Activated CD4-positive, alpha-beta T cell treated with anti-CD3 and anti-CD28 coated beads for 1 hour (primary cell): ENCODE measurements around the gene MATN4.

Source experiments
- DNase-seq: peaks from one replicate; pipeline ENCODE4 v3.0.0-alpha.2; 2020

The MATN4 gene

DNA sequence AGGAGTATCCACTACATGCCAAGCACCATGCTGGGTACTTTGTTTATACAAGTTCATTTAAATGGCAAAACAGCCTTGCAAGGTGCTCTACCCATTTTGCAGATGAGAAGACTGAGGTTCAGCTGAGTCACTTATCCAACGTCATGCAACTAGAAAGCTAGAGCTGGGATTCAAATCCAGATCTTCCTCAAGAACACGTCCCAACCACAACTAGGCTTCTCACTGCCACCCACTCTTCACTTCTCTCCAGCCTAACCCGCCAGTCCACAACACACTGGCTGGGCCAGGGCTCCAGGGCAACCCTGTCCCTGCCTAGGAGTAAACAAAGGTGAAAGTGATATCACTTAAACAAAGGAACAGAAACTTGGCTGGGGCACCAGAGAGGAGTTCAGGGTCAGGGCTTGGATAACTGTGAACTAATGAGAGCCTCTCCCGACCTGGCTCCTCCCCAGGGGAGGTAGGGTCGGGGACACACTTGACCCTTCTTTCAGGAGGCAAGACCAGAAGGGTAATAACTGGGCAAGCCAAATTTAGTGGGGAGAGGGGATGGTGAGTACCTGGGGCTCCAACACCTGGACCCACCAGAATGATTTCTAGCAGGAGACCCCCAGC is 32.2 kb upstream of the MATN4 start:
- no peak for DNase-seq

DNA sequence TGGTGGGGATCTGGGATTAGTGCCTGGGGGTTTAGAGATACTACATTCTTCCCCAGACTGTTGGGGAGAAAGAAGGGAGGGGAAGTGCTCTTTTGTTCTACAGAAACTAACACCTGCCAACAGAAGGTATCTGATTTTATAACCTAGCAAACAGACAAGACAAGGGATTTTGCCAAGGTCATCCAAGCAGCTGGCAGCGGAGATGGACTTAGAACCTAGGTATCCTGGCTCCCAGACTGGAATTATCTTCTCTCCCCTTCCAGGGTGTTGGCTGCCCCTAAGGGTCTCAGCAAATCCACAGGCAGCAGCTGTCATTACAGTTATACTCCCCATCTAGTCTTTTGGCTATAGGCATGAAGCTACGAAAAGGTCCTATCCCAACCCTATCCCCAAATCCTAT is 31.7 kb upstream of the MATN4 start:
- DNase-seq: no peak

DNA sequence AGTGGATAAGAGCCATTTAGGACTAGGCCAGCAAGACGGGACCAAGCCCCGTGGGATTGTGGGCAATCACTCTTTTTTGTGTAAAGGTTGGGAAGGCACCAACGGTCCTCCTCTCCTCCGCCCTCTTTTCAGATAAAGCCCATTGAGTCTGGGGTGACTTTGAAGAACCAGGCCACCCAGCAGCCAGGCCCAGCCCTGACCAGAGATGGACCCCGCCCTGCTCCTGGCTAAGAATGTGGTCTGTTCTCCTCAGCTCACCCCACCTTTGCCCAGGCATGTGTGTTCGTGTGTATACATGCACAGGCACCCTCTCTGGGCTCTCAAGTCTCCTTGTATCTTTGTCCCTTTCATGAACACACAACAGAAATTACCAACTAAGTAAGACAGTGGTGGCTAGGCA is 31.0 kb upstream of the MATN4 start:
- no peak for DNase-seq

DNA sequence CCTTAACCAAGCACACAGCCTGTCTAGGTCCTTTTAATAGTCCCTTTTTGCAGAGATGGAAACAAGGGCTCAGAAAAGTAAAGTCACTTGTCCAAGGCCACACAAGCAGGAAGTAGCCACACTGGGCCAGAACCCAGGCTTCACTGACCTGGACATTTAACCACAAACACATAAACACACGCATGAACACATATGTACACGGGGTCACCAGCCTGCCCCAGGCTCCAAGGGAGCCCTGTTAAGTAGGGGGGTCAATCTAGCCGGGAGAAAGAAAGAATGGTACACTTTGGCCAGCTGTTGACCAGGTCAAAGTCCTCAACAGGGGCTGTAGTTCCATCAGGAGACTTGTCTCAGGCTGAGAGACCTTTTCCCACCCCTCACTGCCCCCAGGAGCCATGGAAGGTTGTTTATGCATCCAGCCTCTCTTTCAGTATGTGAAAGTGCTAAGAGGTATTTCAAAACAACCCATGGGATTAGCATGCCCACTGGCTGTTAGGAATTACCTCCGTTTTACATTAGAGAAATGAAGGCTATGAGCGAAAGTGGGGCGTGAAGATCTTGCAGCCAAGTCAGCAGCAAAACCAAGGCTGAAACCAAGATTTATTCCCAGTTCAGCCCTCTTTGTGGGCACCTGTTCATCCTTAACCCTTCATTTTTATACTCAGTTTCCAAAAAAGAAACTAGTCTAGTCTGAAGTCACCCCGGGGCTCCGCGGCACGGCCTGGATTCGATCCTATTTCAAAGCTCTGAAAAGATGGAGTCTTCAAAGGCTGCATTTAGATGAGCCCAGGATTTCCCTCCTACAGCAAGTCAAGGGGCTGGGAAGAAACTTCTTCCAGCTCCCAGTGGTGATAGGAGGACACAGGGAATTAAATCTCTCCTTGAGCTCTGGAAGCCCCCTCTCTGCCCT is 30.3 kb upstream of the MATN4 start:
- DNase-seq: no peak

DNA sequence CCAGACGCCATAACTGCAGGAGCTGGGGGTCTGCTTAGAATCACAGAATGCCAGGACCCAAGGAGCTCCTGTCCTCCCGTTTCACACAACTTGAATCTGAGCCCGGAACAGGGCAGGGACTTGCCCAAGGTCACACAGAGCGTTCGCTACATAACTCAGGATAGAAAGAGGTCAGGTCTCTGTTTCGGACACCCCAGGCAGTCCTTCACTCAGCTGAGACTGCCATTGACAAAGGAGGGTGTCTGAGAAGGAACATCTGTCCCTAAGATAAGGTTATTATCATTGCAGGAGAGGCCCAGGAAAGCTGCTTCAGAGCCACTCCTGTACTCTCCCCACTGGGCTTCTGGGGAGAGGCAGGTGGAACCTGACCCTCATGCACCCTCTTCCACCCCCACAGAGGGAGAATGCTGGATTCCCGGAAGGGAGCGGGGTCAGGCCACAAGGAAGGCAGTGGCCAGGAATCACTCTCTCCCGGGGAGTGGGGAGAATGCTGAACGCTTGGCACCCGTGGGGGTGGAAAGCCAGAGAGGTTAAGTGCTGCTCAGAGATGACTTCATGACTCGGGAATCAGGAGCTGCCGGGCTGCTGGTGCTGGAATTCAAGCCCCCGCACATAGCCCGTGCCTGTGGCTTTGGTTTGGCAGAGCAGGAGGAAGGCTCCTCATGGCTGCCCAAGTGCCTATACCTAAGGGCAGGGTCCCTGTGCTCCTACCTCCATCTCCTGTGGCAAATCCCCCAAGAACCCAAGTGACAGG is 29.4 kb upstream of the MATN4 start:
- no peak for DNase-seq

DNA sequence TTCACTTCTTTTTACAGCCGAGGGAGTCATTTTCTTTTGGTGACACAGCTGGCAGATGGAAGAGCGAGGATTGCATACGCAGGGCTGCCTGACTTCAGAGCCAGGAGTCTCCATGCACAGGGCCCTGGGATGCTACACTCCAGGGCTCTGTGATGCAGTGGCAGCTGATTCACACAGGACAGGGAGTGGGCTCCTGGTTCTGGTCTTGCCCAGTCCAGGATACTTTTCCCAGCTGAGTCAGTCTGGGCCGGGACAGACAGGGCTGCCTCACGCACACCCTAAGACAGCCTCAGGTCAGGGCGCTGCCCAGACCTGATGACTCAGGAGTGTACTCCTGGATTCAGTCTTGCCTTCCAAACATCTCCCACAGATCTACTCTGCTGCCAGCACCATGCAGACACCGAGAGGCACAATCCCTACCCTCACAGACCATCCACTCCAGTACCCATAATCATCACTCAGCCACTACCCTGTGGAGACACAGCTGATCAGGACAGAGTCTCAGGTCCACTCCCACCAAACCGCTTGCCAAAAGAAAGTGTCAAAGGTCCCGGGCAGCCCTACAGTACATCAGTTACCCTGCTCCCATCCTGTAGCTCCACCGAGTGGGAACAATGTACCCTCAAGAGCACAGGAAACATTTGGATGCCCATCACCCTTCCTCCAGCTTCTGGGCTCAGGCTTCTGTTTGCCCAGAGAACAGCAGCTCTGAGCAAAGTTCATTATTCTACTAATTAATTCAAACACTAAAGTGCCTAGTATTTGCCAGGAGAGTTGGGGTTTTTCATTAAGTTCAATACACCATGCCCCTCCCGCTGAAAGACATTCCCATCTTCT is 28.6 kb upstream of the MATN4 start:
- no peak for DNase-seq

DNA sequence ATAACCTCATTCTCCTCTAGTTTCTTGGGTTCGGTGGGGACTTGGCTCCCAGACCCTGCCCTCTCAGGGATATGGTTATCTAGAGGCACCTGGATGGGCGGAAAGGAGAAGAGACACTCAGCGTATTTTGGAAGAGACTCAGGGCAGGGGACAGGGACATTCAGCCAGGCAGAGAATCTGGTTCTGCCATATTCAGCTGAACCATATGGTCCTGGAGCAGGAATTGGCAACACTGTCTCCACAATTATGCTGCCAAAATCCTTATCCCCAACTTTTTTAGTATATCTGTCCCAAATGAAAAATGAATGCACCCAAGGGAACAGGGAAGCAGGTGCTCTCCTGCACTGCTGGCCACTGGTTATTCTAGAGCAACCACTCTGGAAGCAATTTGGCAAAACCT is 22.4 kb upstream of the MATN4 start:
- no peak for DNase-seq

DNA sequence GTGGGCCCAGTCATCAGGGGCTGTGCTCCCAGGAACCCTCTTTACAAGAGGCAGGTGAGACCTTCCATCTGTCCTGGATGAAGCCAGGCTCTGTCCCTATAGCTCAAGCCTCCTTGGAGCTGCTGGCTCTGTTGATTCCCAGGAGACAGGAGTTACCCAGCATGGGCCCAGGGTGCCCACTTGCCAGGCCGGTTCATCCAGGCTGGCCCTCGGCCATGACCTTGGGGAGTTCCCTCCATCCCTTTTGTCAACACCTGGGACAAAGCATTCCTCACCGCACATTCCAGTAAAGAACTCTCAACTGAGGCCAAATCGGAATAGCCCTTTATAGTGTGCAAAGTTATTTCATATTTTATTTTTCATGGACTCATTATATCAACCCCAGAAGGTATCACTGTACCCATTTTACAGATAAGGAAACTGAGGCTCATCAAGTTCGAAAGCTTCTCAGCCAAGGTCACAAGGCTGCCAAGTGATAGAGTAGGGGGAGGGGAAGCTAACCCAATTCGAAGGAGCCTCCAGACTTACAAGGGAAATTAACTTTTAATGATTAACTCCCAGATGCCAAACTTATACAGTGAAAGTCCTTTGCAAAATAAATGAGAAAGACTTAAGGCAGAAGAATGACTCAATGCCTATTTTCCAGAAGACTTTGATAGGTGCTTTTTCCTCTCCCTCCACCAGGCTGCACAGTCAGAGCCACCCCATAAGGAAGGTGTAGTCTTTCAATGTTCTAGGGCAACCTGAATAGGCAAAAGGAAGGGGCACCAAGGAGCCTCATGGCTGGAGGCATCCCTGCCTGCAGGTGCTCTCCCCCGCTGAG is 21.6 kb upstream of the MATN4 start:
- DNase-seq: no peak

DNA sequence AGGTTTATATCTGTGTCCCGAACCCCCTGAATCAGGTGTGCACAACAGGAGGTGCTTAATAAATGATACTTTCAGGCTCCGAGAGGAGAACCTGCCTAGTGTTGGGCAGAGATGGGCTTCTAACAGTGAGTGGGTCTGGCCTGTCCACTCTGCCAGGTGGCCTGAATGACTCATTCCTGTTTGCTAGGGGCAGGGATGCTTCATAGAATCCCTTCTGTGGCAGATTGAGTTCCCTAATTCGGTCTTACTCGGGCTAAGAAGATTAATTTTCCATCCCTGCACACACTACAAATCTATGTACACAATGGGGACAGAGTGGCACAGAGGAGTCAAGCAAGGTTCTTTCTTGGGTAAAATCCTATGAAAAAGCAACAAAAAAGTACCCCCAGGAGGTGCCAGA is 20.4 kb upstream of the MATN4 start:
- no peak for DNase-seq

DNA sequence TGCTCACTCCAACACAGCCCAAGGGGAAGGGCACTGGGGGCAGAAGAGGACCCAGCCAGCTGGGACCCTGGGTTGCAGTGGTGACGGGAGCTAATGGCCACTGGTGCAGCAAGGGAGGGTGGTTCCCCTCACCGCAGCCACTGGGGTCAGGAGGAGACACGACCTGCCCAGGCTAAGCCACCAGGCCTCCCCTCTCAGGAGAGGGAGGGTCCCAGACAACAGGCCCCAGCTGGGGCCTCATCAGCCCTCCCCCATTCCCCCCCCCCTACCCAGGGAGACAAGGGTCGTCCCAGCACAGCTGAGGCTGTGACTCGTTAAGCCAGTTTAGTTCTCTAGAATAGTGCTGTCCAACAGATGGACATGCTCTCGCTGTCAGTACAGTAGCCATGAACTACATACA is 17.3 kb upstream of the MATN4 start:
- DNase-seq: no peak

DNA sequence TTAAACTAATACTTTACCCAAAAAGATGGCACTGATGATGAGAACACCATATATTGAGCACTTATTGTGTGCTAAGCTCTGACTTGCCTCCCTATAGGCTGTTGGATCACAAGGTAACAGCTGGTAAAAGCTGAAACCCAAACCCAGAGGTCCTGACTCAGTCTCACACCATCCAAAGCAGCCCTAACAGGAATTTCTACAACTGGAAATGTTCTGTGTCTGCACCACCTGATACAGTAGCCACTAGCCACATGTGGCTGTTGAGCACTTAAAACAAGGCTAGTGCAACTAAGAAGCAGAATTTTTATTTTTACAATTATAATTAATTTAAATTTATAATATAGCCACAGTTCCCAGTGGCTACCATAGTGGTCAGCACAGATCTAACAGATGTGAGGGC is 15.6 kb upstream of the MATN4 start:
- no peak for DNase-seq

DNA sequence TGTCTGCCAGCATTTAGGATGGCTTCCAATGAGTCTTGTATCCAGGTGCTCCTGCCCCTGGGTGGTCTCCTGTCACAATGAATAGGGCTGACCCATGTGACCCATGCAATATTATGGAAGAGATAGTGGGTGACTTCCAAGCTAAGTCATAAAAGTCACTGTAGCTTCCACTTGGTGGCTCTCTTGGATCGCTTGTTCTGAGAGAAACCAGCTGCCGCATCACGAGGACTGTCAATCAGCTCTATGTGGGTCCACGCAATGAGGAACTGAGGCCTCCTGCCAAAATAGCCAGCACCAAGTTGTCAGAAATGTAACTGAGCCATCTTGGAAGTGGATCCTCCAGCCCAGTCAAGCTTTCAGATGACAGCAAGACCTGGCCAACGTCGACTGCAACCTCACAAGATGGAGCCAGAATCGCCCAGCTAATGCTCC is 14.9 kb upstream of the MATN4 start:
- no peak for DNase-seq

DNA sequence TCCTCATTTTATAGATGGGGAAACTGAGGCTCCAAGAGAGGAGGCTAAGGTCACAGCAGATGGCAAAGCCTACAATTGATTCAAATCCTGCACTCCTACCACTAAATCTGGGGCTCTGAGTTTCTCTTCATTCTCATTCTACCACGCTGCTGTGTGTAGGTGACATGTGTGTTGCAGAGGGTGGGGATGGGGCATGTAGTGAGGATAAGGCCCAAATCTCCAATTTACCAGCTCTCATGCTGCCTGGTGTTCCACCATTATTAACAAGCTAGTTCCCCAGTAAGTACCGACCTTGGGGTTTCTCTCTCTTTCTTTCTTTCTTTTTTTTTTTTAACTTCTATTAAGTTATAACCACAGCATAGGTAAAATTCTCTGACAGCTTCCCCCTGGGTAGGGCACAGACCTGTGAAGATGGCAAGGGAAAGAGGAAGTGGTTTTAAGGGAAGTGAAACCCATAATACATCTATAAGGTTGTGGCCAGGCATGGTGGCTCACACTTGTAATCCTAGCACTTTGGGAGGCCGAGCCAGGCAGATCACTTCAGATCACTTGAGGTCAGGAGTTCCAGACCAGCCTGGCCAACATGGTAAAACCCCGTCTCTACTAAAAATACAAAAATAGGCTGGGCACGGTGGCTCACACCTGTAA is 13.0 kb upstream of the MATN4 start:
- DNase-seq: no peak

DNA sequence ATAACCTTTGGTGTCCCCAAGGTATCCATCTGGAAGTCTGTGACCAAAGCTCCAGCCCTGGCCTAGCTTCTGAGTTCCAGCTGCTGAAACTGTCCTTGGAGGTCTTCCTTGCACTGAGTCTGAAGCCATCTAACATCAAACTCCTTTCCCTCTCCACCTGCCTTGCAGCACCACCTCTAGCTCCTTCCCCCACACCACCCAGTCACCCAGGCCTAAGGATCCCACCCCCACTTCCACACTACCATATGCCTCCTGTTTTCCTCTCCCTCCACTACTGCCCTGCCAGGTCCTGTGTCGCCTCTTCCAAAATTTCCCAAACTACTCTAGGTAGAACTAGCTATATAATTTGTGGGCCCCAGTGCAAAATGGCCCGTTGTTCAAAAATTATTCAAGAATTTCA is 10.8 kb upstream of the MATN4 start:
- DNase-seq: no peak

DNA sequence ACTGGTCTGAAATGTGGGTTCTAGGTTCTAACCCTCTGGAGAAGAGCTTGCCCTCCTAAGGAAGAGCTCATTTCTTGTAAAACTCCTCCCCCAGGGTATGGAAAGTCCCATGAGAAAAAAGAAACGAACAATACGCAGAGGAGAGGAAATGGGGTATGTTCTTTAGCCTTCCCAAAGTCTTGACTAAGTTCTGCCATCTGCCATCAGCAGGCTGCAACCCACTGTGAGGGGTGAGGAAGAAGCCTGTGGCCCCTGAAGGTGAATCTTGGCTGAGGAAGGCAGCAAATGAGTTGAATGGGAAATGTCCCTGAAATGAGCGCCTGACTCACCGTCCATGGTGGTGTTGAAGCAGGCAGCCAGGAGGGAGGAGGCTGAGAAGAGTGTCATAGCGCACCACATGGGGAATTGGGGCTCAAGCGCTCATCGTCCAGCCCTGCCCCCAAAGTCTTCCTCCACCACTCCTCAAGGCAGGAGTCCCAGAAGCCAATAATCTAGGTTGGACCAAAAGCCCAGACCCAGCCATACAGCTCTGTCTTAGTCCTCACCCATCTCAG is 10.4 kb upstream of the MATN4 start:
- no peak for DNase-seq

DNA sequence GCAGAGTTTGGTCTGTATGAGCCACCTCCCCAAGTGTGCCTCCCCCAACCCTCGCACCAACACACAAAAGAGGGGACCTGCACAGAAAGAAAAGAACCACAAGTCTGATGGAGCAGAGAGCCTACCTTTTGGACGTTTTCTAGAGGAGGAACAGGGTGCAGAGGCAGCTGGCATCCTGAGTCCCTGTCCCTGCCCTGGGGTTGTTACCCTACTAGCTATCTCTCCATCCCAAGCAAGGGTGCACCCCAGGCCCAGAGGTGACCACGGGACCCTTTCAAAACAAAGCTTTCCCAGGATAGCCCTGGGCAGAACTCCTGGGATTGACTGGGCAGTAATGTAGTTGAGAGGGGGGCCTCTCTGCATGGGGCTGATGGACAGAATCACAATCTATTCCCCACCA is 9.7 kb upstream of the MATN4 start:
- no peak for DNase-seq

DNA sequence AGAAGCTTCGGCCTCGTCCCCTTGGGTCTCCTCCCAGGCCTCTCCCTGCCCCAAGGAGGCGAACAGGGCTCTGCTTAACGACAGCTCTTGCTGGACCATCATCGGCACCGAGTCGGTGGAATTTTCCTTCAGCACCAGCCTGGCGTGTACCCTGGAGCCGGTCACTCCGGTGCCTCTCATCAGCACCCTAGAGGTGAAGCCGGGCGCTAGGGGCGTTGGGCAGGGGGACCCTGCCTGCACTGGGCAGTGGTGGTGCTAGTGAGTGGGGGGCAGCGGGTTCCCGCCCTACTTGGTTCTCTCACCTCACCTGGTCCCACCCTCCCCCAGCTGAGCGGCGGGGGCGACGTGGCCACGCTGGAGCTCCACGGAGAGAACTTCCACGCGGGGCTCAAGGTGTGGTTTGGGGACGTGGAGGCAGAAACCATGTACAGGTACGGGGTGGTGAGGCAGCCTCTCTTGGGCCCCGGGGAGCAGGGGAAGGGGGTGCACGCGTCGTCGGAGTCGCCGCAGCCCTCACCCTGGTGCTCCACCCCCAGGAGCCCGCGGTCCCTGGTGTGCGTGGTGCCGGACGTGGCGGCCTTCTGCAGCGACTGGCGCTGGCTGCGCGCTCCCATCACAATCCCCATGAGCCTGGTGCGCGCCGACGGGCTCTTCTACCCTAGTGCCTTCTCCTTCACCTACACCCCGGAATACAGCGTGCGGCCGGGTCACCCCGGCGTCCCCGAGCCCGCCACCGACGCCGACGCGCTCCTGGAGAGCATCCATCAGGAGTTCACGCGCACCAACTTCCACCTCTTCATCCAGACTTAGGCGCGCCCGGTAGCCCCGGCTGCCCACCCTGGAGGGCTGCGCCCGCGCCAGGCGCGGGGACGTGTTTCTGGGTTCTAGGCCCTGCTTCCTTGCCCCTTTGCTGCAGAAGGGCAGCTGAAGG is 8.3 kb upstream of the MATN4 start:
- no peak for DNase-seq

DNA sequence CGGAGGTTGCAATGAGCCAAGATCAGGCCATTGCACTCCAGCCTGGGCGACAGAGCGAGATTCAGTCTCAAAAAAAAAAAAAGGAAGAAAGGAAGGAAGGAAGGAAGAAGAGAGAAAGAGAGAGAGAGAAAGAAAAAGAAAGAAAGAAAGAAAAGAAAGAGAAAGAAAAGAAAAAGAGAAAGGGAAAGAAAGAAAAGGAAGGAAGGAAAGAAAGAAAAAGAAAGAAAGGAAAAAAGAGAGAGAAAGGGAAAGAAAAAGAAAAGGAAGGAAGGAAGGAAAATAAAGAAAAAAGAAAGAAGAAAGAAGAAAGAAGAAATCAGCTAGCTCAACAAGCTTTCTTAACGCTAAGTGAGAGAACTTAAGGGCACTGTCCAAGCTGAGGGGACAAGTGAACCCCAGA is 7.6 kb upstream of the MATN4 start:
- DNase-seq: no peak

DNA sequence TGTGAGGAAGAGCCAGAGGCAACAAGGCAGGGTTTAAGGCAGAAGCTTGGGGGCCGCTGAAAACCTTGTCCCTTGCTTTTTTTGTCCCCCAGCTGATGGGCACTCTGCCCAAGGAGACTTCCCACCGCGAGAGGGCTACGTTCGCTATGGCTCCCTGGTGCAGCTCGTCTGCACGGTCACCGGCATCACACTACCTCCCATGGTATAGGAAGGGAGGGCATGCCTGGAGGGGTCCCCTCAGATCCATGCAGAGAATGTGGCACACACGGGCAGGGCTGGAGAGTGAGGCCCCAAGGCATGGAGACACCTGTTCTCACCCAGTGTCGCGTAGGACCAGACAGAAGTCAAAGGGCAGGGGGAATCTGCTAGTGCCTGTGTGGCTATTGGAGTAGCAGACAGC is 5.8 kb upstream of the MATN4 start:
- no peak for DNase-seq

DNA sequence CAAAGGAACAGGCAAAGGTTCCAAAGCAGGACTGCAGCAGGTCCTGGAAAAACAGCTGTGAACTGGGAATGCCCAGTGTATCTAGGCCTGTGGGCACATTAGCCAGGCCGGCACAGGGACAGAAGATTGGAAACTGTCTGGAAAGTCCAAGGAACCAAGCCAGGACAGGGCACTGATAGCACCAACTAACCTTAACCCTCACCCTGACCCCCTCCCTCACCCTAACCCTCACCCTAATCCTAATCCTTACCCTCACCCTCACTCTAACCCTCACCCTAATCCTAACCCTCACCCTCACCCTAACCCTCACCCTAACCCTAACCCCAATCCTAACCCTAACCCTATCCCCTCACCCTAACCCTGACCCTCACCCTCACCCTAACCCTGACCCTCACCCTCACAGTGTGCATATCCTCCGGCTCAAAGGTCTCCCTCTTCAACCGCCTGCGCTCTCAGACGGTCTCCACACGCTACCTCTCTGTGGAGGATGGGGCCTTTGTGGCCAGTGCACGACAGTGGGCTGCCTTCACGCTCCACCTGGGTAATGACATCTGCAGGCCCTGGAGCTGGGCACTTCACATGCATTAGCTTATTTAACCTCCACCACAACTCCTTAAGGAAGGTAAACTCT is 5.1 kb upstream of the MATN4 start:
- no peak for DNase-seq
